Stimulated activated naive CD8-positive, alpha-beta T cell treated with anti-CD3 and anti-CD28 coated beads, Interleukin-15, Interleukin-2, amounts not matched to agents 100 ng/mL and 50 ng/mL, for 24 hours (primary cell): ENCODE measurements around the gene CA7.
A peak's percentile ranks its signal among the peaks of the same experiment; 100 is the strongest.
"Not testable (repeated sequence)": the region's sequence is repeated elsewhere in the genome, so short reads cannot be mapped to it uniquely, and the experiment has no call there.

Source experiments
- H3K27ac Mint-ChIP-seq: one replicate; pipeline ENCODE4 v1.8.0; 2021; ENCODE audit warnings: mild to moderate bottlenecking, mixed read lengths
- H3K27me3 Mint-ChIP-seq: one replicate; pipeline ENCODE4 v1.8.0; 2021; ENCODE audit warnings: mixed read lengths
- H3K36me3 Mint-ChIP-seq: one replicate; pipeline ENCODE4 v1.8.0; 2021; ENCODE audit warnings: low read depth, mixed read lengths
- H3K4me1 Mint-ChIP-seq: one replicate; pipeline ENCODE4 v1.8.0; 2021; ENCODE audit warnings: low read depth, mixed read lengths
- H3K4me3 Mint-ChIP-seq: one replicate; pipeline ENCODE4 v1.8.0; 2021; ENCODE audit warnings: mild to moderate bottlenecking, mixed read lengths
- H3K9me3 Mint-ChIP-seq: one replicate; pipeline ENCODE4 v1.8.0; 2021; ENCODE audit warnings: mixed read lengths

The CA7 gene

GRCh38 chr16:66853261-66854139 is 9.3 kb downstream of the CA7 start:
- H3K27ac Mint-ChIP-seq = no peak overlapping the region
- no peaks in the 10 kb centered on the region for H3K36me3 Mint-ChIP-seq
- H3K4me3 Mint-ChIP-seq = no peak overlapping the region
- no peaks in the 10 kb centered on the region for H3K27me3 Mint-ChIP-seq
- H3K9me3 Mint-ChIP-seq = no peaks in the 10 kb centered on the region
- no peaks in the 10 kb centered on the region for H3K4me1 Mint-ChIP-seq

DNA sequence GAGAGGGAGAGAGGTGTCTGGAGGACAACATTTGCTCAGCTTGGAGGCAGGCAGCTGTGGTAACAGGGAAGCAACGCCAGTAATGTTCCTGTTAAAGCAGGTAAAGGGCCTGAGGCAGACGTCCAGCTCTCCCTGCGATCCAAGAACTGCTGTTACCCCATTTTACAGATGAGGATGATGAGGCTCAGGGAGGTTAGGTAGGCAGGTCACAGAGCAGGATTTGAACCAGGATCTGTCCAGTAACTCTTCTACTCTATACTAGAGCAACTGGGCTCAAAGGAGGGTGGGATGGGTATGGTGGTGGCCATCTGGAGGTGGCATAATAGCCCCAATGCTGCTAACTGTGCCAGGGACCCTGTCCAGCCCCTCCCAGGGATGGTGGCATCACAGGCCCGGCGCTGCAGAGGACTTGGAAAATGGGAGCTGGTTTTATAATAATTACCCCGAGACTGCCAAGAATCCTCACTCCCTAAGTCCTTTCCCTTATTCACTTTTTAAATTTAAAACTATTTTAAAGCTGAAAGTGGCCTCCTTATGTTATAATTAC is 12.0 kb downstream of the CA7 start:
- H3K4me1 Mint-ChIP-seq = no peaks in the 10 kb centered on the region
- H3K36me3 Mint-ChIP-seq = no peaks in the 10 kb centered on the region
- H3K4me3 Mint-ChIP-seq = no peak overlapping the region
- no peaks in the 10 kb centered on the region for H3K9me3 Mint-ChIP-seq
- H3K27ac Mint-ChIP-seq = no peak overlapping the region
- no peaks in the 10 kb centered on the region for H3K27me3 Mint-ChIP-seq

DNA sequence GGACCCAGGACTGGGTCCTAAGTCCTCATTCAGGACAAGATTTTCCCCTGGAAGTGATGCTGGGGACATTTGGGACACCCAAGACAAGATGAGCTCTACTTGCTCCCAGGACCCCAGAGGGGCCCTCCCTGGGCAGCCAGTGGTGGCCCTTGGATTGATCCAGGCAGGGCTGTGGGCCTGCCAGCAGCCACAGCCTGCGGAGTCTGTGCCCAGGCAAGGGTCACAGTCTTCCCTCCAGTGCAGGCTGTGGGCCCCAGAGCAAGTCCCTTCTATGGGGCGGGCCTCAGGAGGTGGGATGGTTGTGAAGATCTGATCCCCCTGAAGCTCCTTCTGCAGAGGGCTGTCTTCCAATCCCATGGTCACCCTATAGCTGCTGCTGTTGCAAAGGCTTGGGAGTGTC is 12.6 kb downstream of the CA7 start:
- H3K4me1 Mint-ChIP-seq = no peaks in the 10 kb centered on the region
- H3K4me3 Mint-ChIP-seq = no peak overlapping the region
- H3K36me3 Mint-ChIP-seq = no peaks in the 10 kb centered on the region
- H3K27ac Mint-ChIP-seq = no peak overlapping the region
- no peaks in the 10 kb centered on the region for H3K27me3 Mint-ChIP-seq
- H3K9me3 Mint-ChIP-seq = no peaks in the 10 kb centered on the region

DNA sequence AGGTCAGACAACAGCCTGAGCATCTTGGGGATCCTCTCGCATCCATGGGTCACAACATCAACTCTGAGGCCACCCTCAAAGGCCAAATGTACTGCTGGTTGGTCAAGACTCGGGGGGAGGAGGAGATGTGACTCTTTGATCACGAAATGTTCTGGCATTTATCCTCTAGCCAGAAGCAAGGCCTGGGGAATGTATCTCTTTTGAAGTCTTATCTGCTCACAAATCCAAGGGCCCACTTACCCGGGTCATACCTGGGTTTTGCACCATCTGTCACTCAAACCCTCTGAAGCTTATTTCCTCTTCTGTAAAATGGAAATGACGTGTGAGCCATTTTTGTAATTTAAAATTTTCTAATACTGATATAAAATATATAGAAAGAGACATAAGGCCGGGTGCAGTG is 13.2 kb downstream of the CA7 start:
- H3K4me3 Mint-ChIP-seq = no peak overlapping the region
- H3K4me1 Mint-ChIP-seq = no peaks in the 10 kb centered on the region
- no peaks in the 10 kb centered on the region for H3K36me3 Mint-ChIP-seq
- H3K27me3 Mint-ChIP-seq = no peaks in the 10 kb centered on the region
- no peaks in the 10 kb centered on the region for H3K9me3 Mint-ChIP-seq
- H3K27ac Mint-ChIP-seq = no peak overlapping the region

DNA sequence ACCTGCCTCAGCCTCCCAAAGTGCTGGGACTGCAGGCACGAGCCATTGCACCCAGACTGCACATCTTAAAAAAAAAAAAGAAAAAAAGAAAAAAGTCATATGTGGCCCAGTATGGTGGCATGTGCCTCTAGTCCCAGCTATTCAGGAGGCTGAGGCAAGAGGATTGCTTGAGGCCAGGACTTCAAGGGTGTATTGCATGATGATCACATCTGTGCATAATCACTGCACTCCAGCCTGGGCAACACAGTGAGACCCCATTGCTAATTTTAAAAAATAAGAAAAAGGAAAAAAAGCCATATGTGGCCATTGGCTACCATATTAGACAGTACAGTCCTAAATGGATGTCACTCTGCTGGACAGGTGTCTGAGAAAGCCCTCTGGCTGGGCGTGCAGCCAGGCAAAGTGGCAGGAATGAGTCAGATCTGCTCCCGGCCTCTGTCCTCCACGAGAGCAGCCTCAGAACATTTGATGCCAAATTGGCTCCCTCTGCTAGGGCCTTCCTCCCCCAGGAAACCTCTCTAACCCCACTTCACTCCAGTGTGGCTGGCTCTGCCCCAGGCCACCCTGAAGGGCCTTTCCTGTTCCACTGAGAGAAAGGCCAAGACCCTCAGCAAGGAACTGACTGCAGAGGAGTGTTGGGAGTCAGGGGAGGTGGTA is 14.7 kb downstream of the CA7 start:
- Mint-ChIP-seq H3K27me3 (no peaks in the 10 kb centered on the region), H3K9me3 (no peaks in the 10 kb centered on the region), H3K4me3 (no peak overlapping the region), H3K36me3 (no peaks in the 10 kb centered on the region), H3K27ac (no peak overlapping the region), H3K4me1 (no peaks in the 10 kb centered on the region)

DNA sequence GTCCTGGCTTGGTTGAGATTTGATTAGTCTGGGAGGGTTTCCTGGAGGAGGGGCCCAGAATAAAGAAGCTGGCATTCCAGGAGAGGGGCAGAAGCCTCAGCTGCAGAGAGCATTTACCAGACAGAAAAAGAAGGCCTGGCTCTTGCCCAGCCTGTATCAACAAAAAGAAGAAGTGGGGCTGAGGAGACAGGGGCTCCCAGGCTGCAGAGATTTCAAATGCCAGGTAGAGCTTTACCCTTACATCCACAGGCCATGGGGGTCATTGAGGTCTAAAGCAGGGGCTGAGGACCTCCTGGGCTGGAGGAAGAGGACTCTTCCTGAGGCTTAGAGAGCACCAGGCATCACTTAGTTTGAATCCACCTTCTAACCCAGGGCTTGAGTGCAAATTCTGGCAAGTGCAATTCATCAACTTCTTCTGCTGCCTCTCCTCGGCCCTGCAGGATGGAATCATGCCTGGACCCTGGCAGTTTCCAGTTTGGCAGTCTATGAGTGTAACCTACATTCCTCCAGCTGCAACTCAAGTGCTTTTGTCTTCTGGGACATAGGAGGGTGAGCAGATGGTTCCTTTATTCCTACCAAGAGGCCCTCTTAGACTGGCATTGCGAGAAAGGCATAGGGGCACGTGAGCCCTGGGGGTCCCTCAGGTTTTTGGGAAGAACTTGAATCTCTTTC is 15.3 kb downstream of the CA7 start:
- Mint-ChIP-seq H3K27ac (no peak overlapping the region), H3K36me3 (no peaks in the 10 kb centered on the region), H3K4me3 (no peak overlapping the region), H3K27me3 (no peaks in the 10 kb centered on the region), H3K4me1 (no peaks in the 10 kb centered on the region), H3K9me3 (no peaks in the 10 kb centered on the region)

GRCh38 chr16:66862023-66862520 is 17.9 kb downstream of the CA7 start:
- Mint-ChIP-seq H3K36me3 (no peaks in the 10 kb centered on the region), H3K27ac (no peak overlapping the region), H3K4me3 (no peak overlapping the region)

DNA sequence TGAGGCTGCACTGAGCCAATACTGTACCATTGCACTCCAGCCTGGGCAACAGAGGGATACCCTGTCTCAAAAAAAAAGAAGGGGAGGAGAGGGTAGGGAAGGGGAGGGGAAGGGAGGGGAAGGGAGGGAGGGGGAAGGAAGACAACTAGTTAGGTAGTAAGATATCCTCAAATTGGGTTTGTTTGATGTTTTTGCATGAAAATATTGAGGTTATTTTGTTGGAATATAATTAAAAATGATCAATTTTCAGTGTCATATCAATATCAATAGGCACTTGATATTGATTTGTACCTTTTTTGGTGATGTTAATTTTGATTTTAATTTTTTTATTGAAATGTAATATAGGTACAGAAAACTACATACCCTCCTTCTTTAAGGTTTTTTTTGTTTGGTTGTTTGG is 19.5 kb downstream of the CA7 start:
- Mint-ChIP-seq H3K4me3 (no peak overlapping the region), H3K36me3 (no peaks in the 10 kb centered on the region), H3K4me1 (peaks cover 5% of the 10 kb centered on the region), H3K27ac (no peak overlapping the region), H3K27me3 (no peaks in the 10 kb centered on the region), H3K9me3 (no peaks in the 10 kb centered on the region)

More at GRCh38 chr16:66862023-66862520, 17.9 kb downstream of the CA7 start:
- Mint-ChIP-seq H3K9me3 (no peaks in the 10 kb centered on the region), H3K27me3 (no peaks in the 10 kb centered on the region), H3K4me1 (no peaks in the 10 kb centered on the region)

DNA sequence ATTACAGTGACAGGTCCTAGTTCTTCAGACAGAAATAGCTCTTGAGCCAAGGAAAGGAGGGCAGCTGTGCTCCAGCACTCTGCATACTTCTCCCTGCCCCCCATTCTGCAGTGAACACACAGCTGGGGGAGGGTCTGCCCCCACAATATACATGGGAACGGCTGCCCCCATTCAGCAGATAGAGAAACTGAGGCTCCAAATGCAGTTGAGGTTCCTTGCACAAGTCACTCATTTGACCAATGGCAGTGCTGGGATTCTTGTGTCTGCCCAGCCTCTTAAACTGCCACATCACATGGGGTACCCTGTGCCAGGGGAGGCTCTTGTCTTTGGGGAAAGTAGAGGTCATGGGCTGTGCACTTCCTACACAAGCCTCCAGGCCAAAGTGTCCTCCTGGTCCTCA is 25.2 kb downstream of the CA7 start:
- peaks cover 27% of the 10 kb centered on the region for H3K4me1 Mint-ChIP-seq
- H3K9me3 Mint-ChIP-seq = no peaks in the 10 kb centered on the region
- no peaks in the 10 kb centered on the region for H3K36me3 Mint-ChIP-seq
- no peak overlapping the region for H3K27ac Mint-ChIP-seq
- H3K4me3 Mint-ChIP-seq = no peak overlapping the region
- no peaks in the 10 kb centered on the region for H3K27me3 Mint-ChIP-seq

GRCh38 chr16:66871363-66871762 is 27.1 kb downstream of the CA7 start:
- H3K36me3 Mint-ChIP-seq = not testable (repeated sequence)
- peaks cover 46% of the 10 kb centered on the region for H3K4me1 Mint-ChIP-seq

GRCh38 chr16:66871840-66872239 is 27.6 kb downstream of the CA7 start:
- peaks cover 7% of the 10 kb centered on the region for H3K36me3 Mint-ChIP-seq
- peak overlapping the region; percentile 38 for H3K27ac Mint-ChIP-seq
- peaks cover 8% of the 10 kb centered on the region for H3K9me3 Mint-ChIP-seq
- H3K27me3 Mint-ChIP-seq = no peaks in the 10 kb centered on the region
- no peak overlapping the region for H3K4me3 Mint-ChIP-seq
- peaks cover 50% of the 10 kb centered on the region for H3K4me1 Mint-ChIP-seq

More at GRCh38 chr16:66871363-66871762, 27.1 kb downstream of the CA7 start:
- H3K9me3 Mint-ChIP-seq, H3K27me3 Mint-ChIP-seq, H3K27ac Mint-ChIP-seq, H3K4me3 Mint-ChIP-seq: not testable (repeated sequence)

- H3K4me1 Mint-ChIP-seq = peaks cover 52% of the 10 kb centered on the region
- peaks cover 8% of the 10 kb centered on the region for H3K9me3 Mint-ChIP-seq
- H3K27me3 Mint-ChIP-seq = no peaks in the 10 kb centered on the region
- H3K4me3 Mint-ChIP-seq = peak overlapping the region; percentile 87
- H3K36me3 Mint-ChIP-seq = peaks cover 7% of the 10 kb centered on the region
- peak overlapping the region; percentile 94 for H3K27ac Mint-ChIP-seq
Measured at GRCh38 chr16:66872559-66872942, 28.3 kb downstream of the CA7 start.

GRCh38 chr16:66872943-66873684 is 28.9 kb downstream of the CA7 start:
- peak overlapping the region; percentile 94 for H3K27ac Mint-ChIP-seq
- H3K4me3 Mint-ChIP-seq = peak overlapping the region; percentile 87
- H3K36me3 Mint-ChIP-seq = peaks cover 11% of the 10 kb centered on the region
- H3K9me3 Mint-ChIP-seq = peaks cover 11% of the 10 kb centered on the region
- H3K27me3 Mint-ChIP-seq = no peaks in the 10 kb centered on the region
- peaks cover 53% of the 10 kb centered on the region for H3K4me1 Mint-ChIP-seq

GRCh38 chr16:66873685-66874055 is 29.5 kb downstream of the CA7 start:
- H3K4me1 Mint-ChIP-seq = peaks cover 58% of the 10 kb centered on the region
- no peak overlapping the region for H3K4me3 Mint-ChIP-seq
- peaks cover 12% of the 10 kb centered on the region for H3K9me3 Mint-ChIP-seq
- H3K36me3 Mint-ChIP-seq = peaks cover 12% of the 10 kb centered on the region
- H3K27me3 Mint-ChIP-seq = no peaks in the 10 kb centered on the region
- peak overlapping the region; percentile 94 for H3K27ac Mint-ChIP-seq
